Tracheal epithelial cell (primary cell): Measurements from ENCODE around the gene ZNG1F. TPM values are rescaled to one million over a fixed set of nuclear protein-coding genes. Genes with fewer than 3 reads are reported as not detected.

Experiments used
- total RNA-seq: library from RNA; depleted of rRNA; stranded (reverse); fragments of >200 nt; gene quantifications from 2 replicates; pipeline ENCODE4 v1.2.1, GENCODE V29; 2014

ZNG1F gene
- 3.8 and 4.3 TPM in 2 replicates for total RNA-seq

GRCh38 chr9:41189217-41189616 lies at the start of gene ZNG1F:
Gene ZNG1F, minus strand, starts transcription at chr9:41189317. Its CDS starts 59 bp downstream, at chr9:41189258.

GRCh38 chr9:41128581-41128980 lies 60.5 kb downstream of the ZNG1F start, which contains the start of gene FOXD4L6:
Gene FOXD4L6, minus strand, starts transcription at chr9:41128681. Its CDS starts 298 bp downstream, at chr9:41128383.

Other genes starting within 250 kb of the ZNG1F start
- not detected in 2 replicates for gene FOXD4L6, start 60.6 kb downstream of the ZNG1F start, total RNA-seq